HepG2 (cell line): ENCODE results near the gene NMNAT1. TPM values are rescaled to one million over a fixed set of nuclear protein-coding genes. Genes with fewer than 3 reads are reported as not detected.

ENCODE experiments used
- CREBL2 ChIP-seq: sonication (generic); formaldehyde crosslinking; IDR thresholded peaks from 2 replicates; pipeline ENCODE4 v1.8.1; 2023; ENCODE audit warnings: missing genetic modification reagents, mild to moderate bottlenecking, borderline replicate concordance
- GFI1 ChIP-seq: sonication (generic); formaldehyde crosslinking; IDR thresholded peaks from 2 replicates; pipeline ENCODE4 v1.5.0; 2020; ENCODE audit warnings: missing genetic modification reagents, mild to moderate bottlenecking, borderline replicate concordance
- HDAC1 ChIP-seq: sonication (generic); formaldehyde crosslinking; IDR thresholded peaks from 2 replicates; pipeline ENCODE4 v1.5.1; 2020; ENCODE audit warnings: mild to moderate bottlenecking, missing genetic modification reagents
- HOXA9 ChIP-seq: sonication (generic); formaldehyde crosslinking; IDR thresholded peaks from 2 replicates; pipeline ENCODE4 v1.8.1; 2022; ENCODE audit warnings: missing genetic modification reagents, mild to moderate bottlenecking, moderate library complexity, borderline replicate concordance
- KLF15 ChIP-seq: sonication (generic); formaldehyde crosslinking; IDR thresholded peaks from 2 replicates; pipeline ENCODE4 v1.8.1; 2023; ENCODE audit warnings: borderline replicate concordance, mild to moderate bottlenecking, inconsistent platforms, missing genetic modification reagents, mixed read lengths
- MAFF ChIP-seq: IDR thresholded peaks from 2 replicates; pipeline ENCODE4 v1.6.1; 2011; ENCODE audit warnings: low read depth, low read length, improper control_type of control experiment
- NONO ChIP-seq, 2 experiments: fragments of 450-650 bp in 1 of 2; sonication (generic) in 1 of 2; formaldehyde crosslinking in 1 of 2; IDR thresholded peaks in 1 of 2; conservative IDR thresholded peaks in 1 of 2; 2 replicates each; pipeline versions ENCODE4 v1.6.1 to v1.8.0; 2017 to 2022; ENCODE audit warnings: mild to moderate bottlenecking in 1 of 2, missing genetic modification reagents in 1 of 2, moderate library complexity in 1 of 2
- NR2C2 ChIP-seq: sonication (generic); formaldehyde crosslinking; IDR thresholded peaks from 2 replicates; pipeline ENCODE4 v1.4.0; 2020; ENCODE audit warnings: missing genetic modification reagents, mild to moderate bottlenecking, moderate library complexity, borderline replicate concordance
- SRSF9 ChIP-seq: fragments of 200-400 bp; formaldehyde crosslinking; IDR thresholded peaks from 2 replicates; pipeline ENCODE4 v1.6.1; 2018; ENCODE audit warnings: borderline replicate concordance, mild to moderate bottlenecking, low read depth, low read length; ENCODE audit not compliant: insufficient read depth, poor library complexity, severe bottlenecking
- TERF1 ChIP-seq: sonication (generic); formaldehyde crosslinking; IDR thresholded peaks from 2 replicates; pipeline ENCODE4 v1.8.0; 2022; ENCODE audit warnings: mild to moderate bottlenecking, missing genetic modification reagents, moderate library complexity
- TSC22D2 ChIP-seq: sonication (generic); formaldehyde crosslinking; IDR thresholded peaks from 2 replicates; pipeline ENCODE4 v1.5.1; 2020; ENCODE audit warnings: missing genetic modification reagents, mild to moderate bottlenecking, borderline replicate concordance
- XRCC5 ChIP-seq: fragments of 200-400 bp; formaldehyde crosslinking; optimal IDR thresholded peaks from 2 replicates; pipeline ENCODE3; 2017; ENCODE audit warnings: mild to moderate bottlenecking, low read length
- ZBTB40 ChIP-seq, 2 experiments: fragments of 450-650 bp in 1 of 2; sonication (generic) in 1 of 2; formaldehyde crosslinking in 1 of 2; IDR thresholded peaks; 2 replicates each; pipeline versions ENCODE4 v1.6.1 to v1.8.0; 2016 to 2022; ENCODE audit warnings: antibody characterized with exemption in 1 of 2, mild to moderate bottlenecking in 1 of 2, missing genetic modification reagents in 1 of 2
- ZNF331 ChIP-seq: sonication (generic); formaldehyde crosslinking; IDR thresholded peaks from 2 replicates; pipeline ENCODE4 v1.4.0; 2020; ENCODE audit warnings: missing genetic modification reagents
- ZNF460 ChIP-seq: sonication (generic); formaldehyde crosslinking; IDR thresholded peaks from 2 replicates; pipeline ENCODE4 v1.5.1; 2020; ENCODE audit warnings: missing genetic modification reagents, mild to moderate bottlenecking, borderline replicate concordance
- ZNF670 ChIP-seq: sonication (generic); formaldehyde crosslinking; IDR thresholded peaks from 2 replicates; pipeline ENCODE4 v1.8.0; 2022; ENCODE audit warnings: mild to moderate bottlenecking, missing genetic modification reagents, borderline replicate concordance
- polyA plus RNA-seq, 8 experiments: library from polyadenylated mRNA; depleted of rRNA in 3 of 8; stranded (reverse) in 7 of 8; unstranded in 1 of 8; fragments of >200 nt; fragmentation: Illumina TruSeq in 4 of 8; extraction: Trizol in 4 of 8; gene quantifications; 2 replicates each; pipeline versions ENCODE4 v1.2.1 to v1.2.3, GENCODE V29; 2011 to 2016; ENCODE audit warnings: low read depth in 4 of 8, missing spikeins in 1 of 8, mixed read lengths in 1 of 8; ENCODE audit not compliant: insufficient read depth in 1 of 8
- total RNA-seq, 5 experiments: library from RNA; depleted of rRNA; stranded (reverse); fragments of >200 nt; fragmentation: Illumina TruSeq; extraction: Trizol; gene quantifications; 2 replicates each; pipeline ENCODE4 v1.2.3, GENCODE V29; 2016; ENCODE audit warnings: low read depth in 1 of 5

Gene NMNAT1
- total and polyA plus RNA-seq, 2 of the 13 experiments (the other 11 are each of a cell fraction or from before 2014, with no cell fraction given): 5.6 to 12.2 TPM

- TF ChIP-seq ZBTB40 (IDR thresholded peaks at IDR 0.05) (peak; percentile 98), ZBTB40 (CRISPR knock-in tag; IDR thresholded peaks at IDR 0.05) (peak; percentile 78), TERF1 (CRISPR knock-in tag) (no peak), ZNF331 (CRISPR knock-in tag) (peak; percentile 92), NR2C2 (CRISPR knock-in tag) (peak; percentile 89), XRCC5 (peak; percentile 96), MAFF (no peak), ZNF460 (CRISPR knock-in tag) (no peak; the same call in 1 of the 2 replicates), NONO (IDR thresholded peaks at IDR 0.05) (no peak), NONO (CRISPR knock-in tag; conservative IDR thresholded peaks at IDR 0.05) (peak; percentile 76; the same call in 1 of the 2 replicates), SRSF9 (no peak), GFI1 (CRISPR knock-in tag) (peak; percentile 76), KLF15 (CRISPR knock-in tag) (peak; percentile 86; the same call in 1 of the 2 replicates), HDAC1 (CRISPR knock-in tag) (peak; percentile 98), CREBL2 (no peak), TSC22D2 (CRISPR knock-in tag) (peak; percentile 75; the same call in 1 of the 2 replicates), HOXA9 (CRISPR knock-in tag) (no peak), ZNF670 (0 out of 2 replicates have a peak, but pooled peaks have one; percentile 54)
Measured at GRCh38 chr1:9942939-9943788, at the start of gene NMNAT1, which contains the start of gene LZIC (continued).
